HG02588 (cell line): Measurements from ENCODE around the gene CIB2.
"Not testable (repeated sequence)": the region's sequence is repeated elsewhere in the genome, so short reads cannot be mapped to it uniquely, and the experiment has no call there.

Experiments used
- ATAC-seq: cut with Tn5 transposase; IDR thresholded peaks from one replicate; pipeline ENCODE4 v1.9.1; 2021; ENCODE audit warnings: mild to moderate bottlenecking, moderate library complexity; ENCODE audit not compliant: unreplicated experiment

CIB2 gene

DNA sequence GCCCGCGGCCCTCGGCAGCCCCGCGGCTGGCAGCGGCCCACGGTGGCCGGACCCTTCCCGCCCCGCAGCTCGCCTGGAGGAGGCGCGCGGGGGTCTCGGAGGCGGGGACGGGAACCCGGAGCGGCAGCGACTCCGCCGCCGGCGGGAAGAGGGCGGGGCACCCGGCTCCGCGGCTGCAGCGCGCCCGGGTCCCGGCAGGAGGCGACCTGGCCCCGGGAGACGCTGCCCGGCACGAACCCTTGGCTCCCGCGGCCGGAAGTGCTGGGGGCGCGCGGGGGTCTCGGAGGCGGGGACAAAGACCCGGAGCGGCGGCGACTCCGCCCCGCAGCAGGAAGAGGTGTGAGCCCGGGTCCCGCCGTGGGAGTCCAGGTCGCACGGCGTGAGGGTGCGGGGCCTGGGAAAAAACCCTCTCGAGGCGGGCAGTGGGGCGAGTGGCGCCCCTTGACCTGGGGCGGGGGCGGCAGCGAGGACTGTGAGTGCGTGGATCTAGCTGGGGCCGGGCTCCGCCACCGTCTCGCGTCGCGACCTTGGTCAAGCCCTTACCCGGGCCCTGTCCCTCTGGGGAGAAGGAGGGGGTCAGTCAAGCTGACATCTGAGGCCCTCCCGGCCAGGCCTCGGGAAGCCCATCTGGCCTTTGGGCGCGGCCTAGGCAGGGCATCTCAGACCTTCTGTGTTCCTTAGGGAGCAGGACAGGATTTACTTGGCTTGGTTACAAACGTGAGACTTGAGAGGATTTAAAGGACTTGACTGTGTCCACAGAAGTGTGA, at the start of gene CIB2:
Gene CIB2 (minus strand): TSS at position 151 of the 767 bp plus-strand sequence. CDS start 230 bp downstream, outside the sequence.
- ATAC-seq: peak; percentile 74

- no peak for ATAC-seq
Measured at GRCh38 chr15:78179906-78180305, 48.7 kb upstream of the CIB2 start.

- ATAC-seq: no peak
Measured at GRCh38 chr15:78179286-78179840, 48.1 kb upstream of the CIB2 start.

GRCh38 chr15:78178064-78178463, 46.8 kb upstream of the CIB2 start:
- ATAC-seq: no peak

DNA sequence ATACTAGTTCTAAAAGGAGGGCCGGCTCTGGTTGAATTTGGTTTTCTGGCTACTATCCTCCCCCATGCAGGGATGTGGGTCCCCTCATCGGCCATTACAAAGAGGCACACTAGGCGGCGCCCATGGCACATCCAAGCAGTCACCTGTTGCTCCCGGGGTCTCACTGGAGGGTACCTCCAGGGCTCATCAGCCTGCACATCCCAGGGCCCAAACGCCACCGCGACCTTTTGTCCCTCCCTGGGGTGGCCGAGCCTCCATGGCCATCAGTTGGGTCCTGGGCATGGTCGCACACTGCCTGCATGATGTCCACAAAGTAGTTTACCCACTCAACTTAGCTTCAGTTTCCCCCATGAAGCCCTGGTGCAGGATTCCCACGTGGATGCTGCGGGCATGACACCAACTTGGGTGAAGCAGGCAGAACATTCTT, 46.2 kb upstream of the CIB2 start:
- ATAC-seq: no peak

DNA sequence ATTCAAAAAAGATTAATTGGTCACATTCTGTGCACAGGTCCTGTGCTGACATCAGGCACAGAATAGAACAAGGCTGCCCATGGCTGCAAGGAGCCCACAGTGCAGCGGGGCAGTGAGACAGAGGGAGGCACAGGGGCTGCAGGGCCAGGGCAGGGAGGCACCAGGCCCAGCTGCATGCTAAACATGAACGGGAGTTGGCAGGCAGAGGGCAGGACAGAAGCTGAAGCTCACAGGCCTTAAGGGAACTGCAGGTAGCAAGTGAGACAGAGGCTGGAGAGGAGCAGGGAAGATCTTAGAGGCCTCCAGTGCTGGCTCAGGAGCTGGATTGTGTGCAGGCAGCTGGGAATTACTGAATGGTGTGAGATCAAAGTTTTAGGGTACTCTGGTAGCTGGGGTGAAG, 44.1 kb upstream of the CIB2 start:
- ATAC-seq: no peak

- ATAC-seq: no peak
Measured at GRCh38 chr15:78174401-78174800, 43.2 kb upstream of the CIB2 start.

GRCh38 chr15:78171864-78172472, 40.7 kb upstream of the CIB2 start:
- no peak for ATAC-seq

- ATAC-seq: peak; percentile 60
Measured at GRCh38 chr15:78170848-78171773, 39.9 kb upstream of the CIB2 start.

DNA sequence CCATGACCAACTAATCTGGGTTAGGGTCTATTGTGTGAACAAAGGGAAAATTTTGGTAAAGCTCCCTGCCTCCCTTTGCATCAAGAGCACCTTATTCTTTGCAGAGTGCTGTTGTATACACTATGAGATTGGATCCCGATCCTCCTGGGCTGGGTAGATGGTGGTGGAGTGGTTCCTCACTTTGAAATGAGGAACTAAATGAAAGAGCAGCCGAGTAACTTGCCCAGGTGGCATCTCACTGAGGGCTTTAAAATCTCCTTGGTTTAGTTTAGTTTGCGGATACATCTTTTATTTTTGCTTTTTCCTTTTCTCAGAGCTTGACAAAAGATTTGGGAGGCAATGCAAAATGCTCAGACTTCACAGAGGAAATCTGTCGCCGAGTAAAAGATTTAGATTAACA, 37.4 kb upstream of the CIB2 start:
- ATAC-seq: no peak

- ATAC-seq: peak; percentile 76
Measured at GRCh38 chr15:78167227-78167888, 36.1 kb upstream of the CIB2 start.

GRCh38 chr15:78164010-78164409, 32.8 kb upstream of the CIB2 start:
- ATAC-seq: no peak

GRCh38 chr15:78162038-78162437, 30.8 kb upstream of the CIB2 start:
- ATAC-seq: no peak

- no peak for ATAC-seq
Measured at GRCh38 chr15:78159395-78159794, 28.1 kb upstream of the CIB2 start.

GRCh38 chr15:78157203-78157602, 26.0 kb upstream of the CIB2 start:
- ATAC-seq: no peak

DNA sequence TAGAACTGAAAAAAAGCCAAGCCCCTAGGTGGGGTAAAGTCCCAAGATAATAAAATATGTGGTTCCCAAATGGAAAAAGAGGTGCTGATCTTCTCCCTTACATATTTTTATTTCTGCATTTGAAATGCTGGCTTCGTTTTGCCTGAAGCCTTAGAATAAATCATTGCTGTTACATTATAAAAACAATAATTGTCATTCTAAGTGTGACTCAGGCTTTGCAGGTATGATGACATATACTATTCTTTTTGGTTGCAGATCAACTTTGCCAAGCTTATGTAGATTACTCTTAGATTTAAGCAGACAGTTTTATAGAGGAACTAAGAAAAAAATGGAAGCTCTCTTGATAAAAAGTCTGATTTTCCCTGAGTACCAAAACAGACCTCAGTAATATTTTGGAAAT, 25.4 kb upstream of the CIB2 start:
- ATAC-seq: no peak

GRCh38 chr15:78155355-78155939, 24.2 kb upstream of the CIB2 start:
- no peak for ATAC-seq

DNA sequence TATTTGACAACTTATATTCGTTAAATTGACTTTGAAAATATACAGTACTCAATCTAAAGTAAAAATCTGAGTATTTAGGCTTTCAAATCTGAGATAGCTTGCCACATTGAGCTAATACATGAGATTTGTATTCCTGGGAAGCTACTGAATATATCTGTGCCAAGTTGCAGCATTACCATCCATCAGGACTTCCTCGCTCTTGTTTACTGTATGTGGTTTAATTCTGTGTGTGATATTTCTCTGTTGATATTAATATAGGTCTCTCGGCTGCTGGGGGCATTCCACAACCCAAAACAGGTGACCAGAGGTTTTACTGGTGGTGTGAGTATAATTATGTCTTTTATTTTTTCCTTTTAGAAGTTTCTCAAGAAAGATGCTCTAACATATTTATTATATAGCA, 23.7 kb upstream of the CIB2 start:
- no peak for ATAC-seq

DNA sequence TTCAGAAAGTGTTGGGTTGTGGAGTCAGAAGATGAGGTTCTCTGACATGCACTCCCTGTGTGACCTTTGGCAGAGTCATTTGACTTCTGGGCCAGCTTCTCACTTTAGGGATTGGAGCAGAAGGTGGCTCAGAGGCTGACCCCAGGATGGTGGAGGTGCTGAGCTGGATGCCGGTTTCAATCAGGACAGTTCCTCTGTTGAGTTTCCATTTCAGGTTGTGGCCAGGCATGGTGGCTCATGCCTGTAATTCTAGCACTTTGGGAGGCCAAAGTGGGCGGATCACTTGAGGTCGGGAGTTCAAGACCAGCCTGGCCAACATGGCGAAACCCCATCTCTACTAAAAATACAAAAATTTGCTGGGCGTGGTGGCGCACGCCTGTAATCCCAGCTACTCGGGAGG, 19.8 kb upstream of the CIB2 start:
- not testable (repeated sequence) for ATAC-seq
